ENCODE measurements around the gene HDAC4. TPM values are rescaled to one million over a fixed set of nuclear protein-coding genes. Genes with fewer than 3 reads are reported as not detected.

HDAC4 gene
- total and polyA plus RNA-seq, 9 of the 15 experiments (the other 6 are each of a cell fraction or from before 2014, with no cell fraction given), result 0.11 to 20.2 (median 4.0) TPM

DNA sequence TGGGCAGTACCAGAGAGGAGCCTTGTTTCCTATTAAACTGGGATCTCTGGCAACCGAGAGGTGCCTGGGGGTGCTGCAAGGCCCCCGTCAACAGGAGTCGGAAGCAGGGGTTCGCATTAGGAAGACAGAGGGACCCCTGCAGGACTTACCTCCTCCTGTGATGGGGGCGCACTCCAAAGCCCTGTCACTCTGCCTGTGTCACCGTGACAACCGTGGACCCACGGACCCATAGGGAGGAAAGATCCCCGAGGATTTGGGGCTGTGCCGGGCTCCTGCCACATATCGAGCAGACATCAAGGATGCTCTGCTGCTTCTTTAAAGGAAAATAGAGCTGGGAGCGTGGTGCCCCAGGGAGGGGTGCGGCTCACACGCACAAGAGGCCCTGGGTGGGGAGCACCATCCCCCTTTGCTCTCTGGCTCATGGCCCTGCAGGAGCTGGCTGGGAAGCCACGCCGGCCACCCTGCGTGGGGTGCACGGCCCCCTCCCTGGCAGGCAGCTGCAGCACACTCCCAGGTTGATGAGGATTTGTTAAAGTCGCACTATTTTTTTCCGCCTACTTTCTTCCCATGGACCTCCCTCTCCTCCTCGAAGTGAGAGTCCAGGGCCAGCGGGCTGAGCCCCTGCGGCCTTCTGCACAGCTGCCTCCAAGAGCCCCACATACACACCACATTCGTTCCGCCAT is 385.5 kb downstream of the HDAC4 start:
- H2AFZ ChIP-seq (ENCODE audit: low read depth, low read length), result no peak overlapping the region
- no peaks in the 10 kb centered on the region for H3K4me1 ChIP-seq (replicated peaks in 1 of 2; ENCODE audit: control insufficient read depth in 2 of 2, insufficient read depth in 2 of 2, low read length in 2 of 2)
- ChIA-PET CTCF (ENCODE audit: low intra/inter-chr PET ratio) (no interaction called here), POLR2A (interaction anchor here (0.6 kb wide), 1 partner anchor 986 kb away, joined by 3 read pairs; no protein-coding TSS in a partner anchor)
- H3K4me3 ChIP-seq, result no peak overlapping the region
- no peaks in the 10 kb centered on the region for H4K20me1 ChIP-seq (replicated peaks; ENCODE audit: control insufficient read depth, insufficient read depth, low read length)
- BruUV-seq (replicated peaks), result no TSS peak
- H3K36me3 ChIP-seq (ENCODE audit: control insufficient read depth, insufficient read depth, low read length), result no peaks in the 10 kb centered on the region
- DNase-seq (ENCODE audit: extremely low read depth in 1 of 4, low spot score in 3 of 4) (no peak), ATAC-seq (no peak), FAIRE-seq (no peak)
- peaks cover 2 to 62% of the 10 kb centered on the region in 2 experiments; a peak in 2 of 5 replicates for H3K27me3 ChIP-seq (ENCODE audit: control insufficient read depth in 2 of 2, insufficient read depth in 2 of 2, low read length in 2 of 2)
- no peaks in the 10 kb centered on the region for H3K9me3 ChIP-seq (replicated peaks; ENCODE audit: control insufficient read depth, insufficient read depth, low read depth, low read length)
- intact Hi-C loops (cut with micrococcal nuclease), result no loop called here
- TF ChIP-seq ZNF311 (CRISPR knock-in tag; IDR thresholded peaks at IDR 0.05), result no peak
- TF ChIP-seq STAG1 (CRISPR knock-in tag; IDR thresholded peaks at IDR 0.05; ENCODE audit: borderline replicate concordance), result no peak
- no peak for TF ChIP-seq HMG20B (CRISPR knock-in tag; IDR thresholded peaks at IDR 0.05)
- TF ChIP-seq, protein P1, sequence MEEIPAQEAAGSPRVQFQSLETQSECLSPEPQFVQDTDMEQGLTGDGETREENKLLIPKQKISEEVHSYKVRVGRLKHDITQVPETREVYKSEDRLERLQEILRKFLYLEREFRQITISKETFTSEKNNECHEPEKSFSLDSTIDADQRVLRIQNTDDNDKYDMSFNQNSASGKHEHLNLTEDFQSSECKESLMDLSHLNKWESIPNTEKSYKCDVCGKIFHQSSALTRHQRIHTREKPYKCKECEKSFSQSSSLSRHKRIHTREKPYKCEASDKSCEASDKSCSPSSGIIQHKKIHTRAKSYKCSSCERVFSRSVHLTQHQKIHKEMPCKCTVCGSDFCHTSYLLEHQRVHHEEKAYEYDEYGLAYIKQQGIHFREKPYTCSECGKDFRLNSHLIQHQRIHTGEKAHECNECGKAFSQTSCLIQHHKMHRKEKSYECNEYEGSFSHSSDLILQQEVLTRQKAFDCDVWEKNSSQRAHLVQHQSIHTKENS (CRISPR knock-in tag; IDR thresholded peaks at IDR 0.05), result no peak
- no peak for TF ChIP-seq FOXK1 (CRISPR knock-in tag; IDR thresholded peaks at IDR 0.05; ENCODE audit: borderline replicate concordance)
- TF ChIP-seq MCM7 (IDR thresholded peaks at IDR 0.05), result no peak
- TF ChIP-seq HDAC2 (IDR thresholded peaks at IDR 0.05), result no peak
- no peak for TF ChIP-seq CEBPG (CRISPR knock-in tag; IDR thresholded peaks at IDR 0.05)
- TF ChIP-seq CEBPG (tag; conservative IDR thresholded peaks at IDR 0.05 in 1 of 2, IDR thresholded peaks at IDR 0.05 in 1 of 2), result no peak
- no peak for TF ChIP-seq HIVEP1 (CRISPR knock-in tag; IDR thresholded peaks at IDR 0.05)
- no peak for TF ChIP-seq U2AF1 (optimal IDR thresholded peaks at IDR 0.05; ENCODE audit: low read depth, low read length)
- TF ChIP-seq, protein P2, sequence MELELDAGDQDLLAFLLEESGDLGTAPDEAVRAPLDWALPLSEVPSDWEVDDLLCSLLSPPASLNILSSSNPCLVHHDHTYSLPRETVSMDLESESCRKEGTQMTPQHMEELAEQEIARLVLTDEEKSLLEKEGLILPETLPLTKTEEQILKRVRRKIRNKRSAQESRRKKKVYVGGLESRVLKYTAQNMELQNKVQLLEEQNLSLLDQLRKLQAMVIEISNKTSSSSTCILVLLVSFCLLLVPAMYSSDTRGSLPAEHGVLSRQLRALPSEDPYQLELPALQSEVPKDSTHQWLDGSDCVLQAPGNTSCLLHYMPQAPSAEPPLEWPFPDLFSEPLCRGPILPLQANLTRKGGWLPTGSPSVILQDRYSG (tag; conservative IDR thresholded peaks at IDR 0.05; ENCODE audit: low read depth), result no peak
- no peak for TF ChIP-seq ZBTB8A (IDR thresholded peaks at IDR 0.05; ENCODE audit: partially characterized antibody)
- TF ChIP-seq ZNF3 (CRISPR knock-in tag; IDR thresholded peaks at IDR 0.05), result no peak
- TF ChIP-seq, protein P3, sequence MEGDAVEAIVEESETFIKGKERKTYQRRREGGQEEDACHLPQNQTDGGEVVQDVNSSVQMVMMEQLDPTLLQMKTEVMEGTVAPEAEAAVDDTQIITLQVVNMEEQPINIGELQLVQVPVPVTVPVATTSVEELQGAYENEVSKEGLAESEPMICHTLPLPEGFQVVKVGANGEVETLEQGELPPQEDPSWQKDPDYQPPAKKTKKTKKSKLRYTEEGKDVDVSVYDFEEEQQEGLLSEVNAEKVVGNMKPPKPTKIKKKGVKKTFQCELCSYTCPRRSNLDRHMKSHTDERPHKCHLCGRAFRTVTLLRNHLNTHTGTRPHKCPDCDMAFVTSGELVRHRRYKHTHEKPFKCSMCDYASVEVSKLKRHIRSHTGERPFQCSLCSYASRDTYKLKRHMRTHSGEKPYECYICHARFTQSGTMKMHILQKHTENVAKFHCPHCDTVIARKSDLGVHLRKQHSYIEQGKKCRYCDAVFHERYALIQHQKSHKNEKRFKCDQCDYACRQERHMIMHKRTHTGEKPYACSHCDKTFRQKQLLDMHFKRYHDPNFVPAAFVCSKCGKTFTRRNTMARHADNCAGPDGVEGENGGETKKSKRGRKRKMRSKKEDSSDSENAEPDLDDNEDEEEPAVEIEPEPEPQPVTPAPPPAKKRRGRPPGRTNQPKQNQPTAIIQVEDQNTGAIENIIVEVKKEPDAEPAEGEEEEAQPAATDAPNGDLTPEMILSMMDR (IDR thresholded peaks at IDR 0.05 in 2 of 3, conservative IDR thresholded peaks at IDR 0.05 in 1 of 3; ENCODE audit: insufficient read depth in 2 of 3, low read depth in 1 of 3, low read length in 3 of 3), result no peak
- no peak for TF ChIP-seq DIDO1 (tag; IDR thresholded peaks at IDR 0.05; ENCODE audit: low read depth)
- no peak for TF ChIP-seq FUS (optimal IDR thresholded peaks at IDR 0.05; ENCODE audit: low read depth, low read length)
- no peak for TF ChIP-seq POLR2A (conservative IDR thresholded peaks at IDR 0.05)
- no peak for TF ChIP-seq POLR2AphosphoS5 (IDR thresholded peaks at IDR 0.05; ENCODE audit: control insufficient read depth, insufficient read depth, low read depth, low read length)
- 0% methylated on average over 10 of the region's 25 CpGs for WGBS (ENCODE audit: insufficient coverage, low coverage, missing lambda C conversion rate)
- in situ Hi-C loops (cut with MboI), result no loop called here
- no peak overlapping the region for H3K27ac ChIP-seq (ENCODE audit: extremely low read depth, low read depth, low read length)
- H3K9ac ChIP-seq (ENCODE audit: insufficient read depth in 1 of 2, low read depth in 2 of 2, low read length in 2 of 2), result no peak overlapping the region
- H3K79me2 ChIP-seq (ENCODE audit: control insufficient read depth, insufficient read depth, low read length), result no peaks in the 10 kb centered on the region
- H3K4me2 ChIP-seq (ENCODE audit: insufficient read depth, low read length), result no peak overlapping the region
- H3K9me1 ChIP-seq (ENCODE audit: control insufficient read depth, insufficient read depth, low read length), result no peaks in the 10 kb centered on the region
